GM12878 (cell line): Measurements from ENCODE around the gene CCDC150. TPM values are rescaled to one million over a fixed set of nuclear protein-coding genes. Genes with fewer than 3 reads are reported as not detected.

Experiments used
- ATAC-seq: fragments of 200-7000 bp; cut with Tn5 transposase; 3 replicates; pipeline ENCODE4 v1.9.1; 2020; ENCODE audit warnings: mild to moderate bottlenecking, moderate library complexity
- BruUV-seq: library from RNA; stranded (reverse); fragments of 400-500 nt; replicated peaks from 2 replicates; lab custom pipeline; 2021; lab: Mats Ljungman, UMichigan
- CTCF ChIA-PET: fragments of 300-600 bp; sonication (Branson Sonifier 250); formaldehyde crosslinking; extraction: SDS; loops from one replicate; lab custom pipeline; 2021; ENCODE audit warnings: inconsistent platforms; lab: Yijun Ruan, JAX
- POLR2A ChIA-PET: fragments of 350-600 bp; formaldehyde crosslinking; extraction: SDS; loops from one replicate; lab custom pipeline; 2021; ENCODE audit warnings: inconsistent platforms; lab: Charles Lee
- RAD21 ChIA-PET: fragments of 300-600 bp; sonication (Branson Sonifier 250); formaldehyde crosslinking; loops from one replicate; lab custom pipeline; 2023; ENCODE audit warnings: antibody characterized with exemption; ENCODE audit not compliant: unreplicated experiment; lab: Charles Lee
- SMC1A ChIA-PET: fragments of 300-600 bp; sonication (Branson Sonifier 250); formaldehyde crosslinking; loops from one replicate; lab custom pipeline; 2023; ENCODE audit not compliant: unreplicated experiment, uncharacterized antibody; lab: Charles Lee
- DNase-seq: peaks from one replicate; pipeline ENCODE4 v3.0.0-alpha.2; 2011; ENCODE audit warnings: low read depth, low spot score
- FAIRE-seq: peaks from 3 replicates; lab custom pipeline; 2011; peaks lifted over from hg19 to GRCh38; lab: Jason Lieb, UNC
- H2AFZ ChIP-seq: 2 replicates; pipeline ENCODE4 v1.6.0; 2011; ENCODE audit warnings: low read depth, low read length, control low read depth; ENCODE audit not compliant: control insufficient read depth
- H3K27ac ChIP-seq: 2 replicates; pipeline ENCODE4 v1.5.1; 2011; ENCODE audit warnings: control low read depth; ENCODE audit not compliant: control insufficient read depth, insufficient read depth
- H3K27me3 ChIP-seq, 2 experiments: replicated peaks in 1 of 2; 2 replicates each; pipeline versions ENCODE4 v1.6.0 to v1.6.1; 2011; ENCODE audit warnings: low read length in 1 of 2; ENCODE audit not compliant: control insufficient read depth in 2 of 2, insufficient read depth in 2 of 2
- H3K36me3 ChIP-seq, 2 experiments: 2 replicates each; pipeline ENCODE4 v1.5.1; 2011; ENCODE audit warnings: low read length in 1 of 2; ENCODE audit not compliant: control insufficient read depth in 2 of 2, insufficient read depth in 2 of 2
- H3K4me1 ChIP-seq: 2 replicates; pipeline ENCODE4 v1.6.1; 2011; ENCODE audit warnings: mild to moderate bottlenecking, low read length, moderate library complexity, mixed read lengths; ENCODE audit not compliant: control insufficient read depth, insufficient read depth
- H3K4me2 ChIP-seq: 2 replicates; pipeline ENCODE4 v1.6.0; 2011; ENCODE audit warnings: control low read depth; ENCODE audit not compliant: control insufficient read depth, insufficient read depth
- H3K4me3 ChIP-seq: fragments of 200-600 bp; sonication (generic); 2 replicates; pipeline ENCODE4 v1.5.1; 2016
- H3K79me2 ChIP-seq: 2 replicates; pipeline ENCODE4 v1.6.0; 2011; ENCODE audit warnings: low read length; ENCODE audit not compliant: control insufficient read depth, insufficient read depth
- H3K9ac ChIP-seq: 2 replicates; pipeline ENCODE4 v1.8.0; 2011; ENCODE audit warnings: low read length, control low read depth, mixed read lengths; ENCODE audit not compliant: control insufficient read depth, insufficient read depth
- H3K9me3 ChIP-seq: replicated peaks from 3 replicates; pipeline ENCODE4 v1.5.1; 2011; ENCODE audit warnings: mild to moderate bottlenecking, low read length; ENCODE audit not compliant: control insufficient read depth, insufficient read depth
- H4K20me1 ChIP-seq: 2 replicates; pipeline ENCODE4 v1.6.0; 2011; ENCODE audit not compliant: control insufficient read depth, insufficient read depth
- CREM ChIP-seq: IDR thresholded peaks from 2 replicates; pipeline ENCODE4 v1.6.1; 2014; ENCODE audit warnings: antibody characterized with exemption, low read depth
- EED ChIP-seq: sonication (generic); IDR thresholded peaks from 2 replicates; pipeline ENCODE4 v1.6.1; 2016; ENCODE audit warnings: antibody characterized with exemption, low read depth
- HDAC6 ChIP-seq: fragments of 200-600 bp; sonication (generic); IDR thresholded peaks from one replicate; pipeline ENCODE4 v1.8.0; 2017; ENCODE audit warnings: antibody characterized with exemption; ENCODE audit not compliant: unreplicated experiment
- KDM1A ChIP-seq: fragments of 200-600 bp; sonication (generic); IDR thresholded peaks from 2 replicates; pipeline ENCODE4 v1.6.1; 2016; ENCODE audit warnings: borderline replicate concordance
- MAX ChIP-seq: IDR thresholded peaks from 2 replicates; pipeline ENCODE4 v1.6.1; 2012; ENCODE audit warnings: low read depth, low read length, improper control_type of control experiment
- MYC ChIP-seq: IDR thresholded peaks from 2 replicates; pipeline ENCODE4 v1.6.1; 2011; ENCODE audit warnings: mild to moderate bottlenecking, low read length, moderate library complexity, inconsistent platforms; ENCODE audit not compliant: insufficient read depth, insufficient replicate concordance, insufficient read length, severe bottlenecking
- RBBP5 ChIP-seq: fragments of 200-600 bp; sonication (generic); conservative IDR thresholded peaks from 2 replicates; pipeline ENCODE4 v1.6.1; 2016
- SIN3A ChIP-seq: IDR thresholded peaks from 2 replicates; pipeline ENCODE4 v1.6.1; 2012; ENCODE audit warnings: low read depth, low read length, improper control_type of control experiment
- WGBS: methylation state at CpG from one replicate; pipeline ENCODE4 v1.1.6; 2016; ENCODE audit warnings: low lambda C conversion rate; ENCODE audit not compliant: insufficient replicate concordance, insufficient coverage; ENCODE audit errors: missing lambda C conversion rate; 5-methylcytosine and 5-hydroxymethylcytosine counted together
- in situ Hi-C: fragments of 300-500 bp; cut with MboI; formaldehyde crosslinking; loops from 9 replicates; pipeline ENCODE4 v1.14.3; 2018; ENCODE audit warnings: mixed read lengths
- intact Hi-C: fragments of 100-400 bp; cut with micrococcal nuclease; formaldehyde crosslinking; loops from one replicate; pipeline ENCODE4 v1.14.2; 2022; ENCODE audit not compliant: unreplicated experiment
- polyA plus RNA-seq, 11 experiments: library from polyadenylated mRNA; depleted of rRNA in 4 of 11; unstranded in 6 of 11; stranded (reverse) in 5 of 11; fragments of >200 nt; fragmentation: Nextera tagmentation in 4 of 11; fragmentation: Illumina TruSeq in 1 of 11; extraction: Ambion mirVana in 4 of 11; extraction: Trizol in 1 of 11; gene quantifications; 1 replicate in 1 of 11; 2 replicates in 10 of 11; pipeline versions ENCODE4 v1.2.1 to v1.2.3, GENCODE V29; 2011 to 2016; ENCODE audit warnings: inconsistent platforms in 2 of 11, missing spikeins in 2 of 11, low read depth in 1 of 11
- total RNA-seq, 4 experiments: library from RNA; depleted of rRNA in 3 of 4; stranded (reverse); fragments of >200 nt in 3 of 4; fragmentation: Illumina TruSeq in 1 of 4; extraction: Trizol in 1 of 4; gene quantifications; 2 replicates each; pipeline versions ENCODE4 v1.2.1 to v1.2.3, GENCODE V29; 2013 to 2021
- TF ChIP-seq, protein P1 (sequence below): fragments of 450-650 bp; IDR thresholded peaks from 2 replicates; pipeline ENCODE4 v1.6.1; 2017; ENCODE audit warnings: mild to moderate bottlenecking, moderate library complexity
- TF ChIP-seq, protein P2 (sequence below): IDR thresholded peaks from 2 replicates; pipeline ENCODE4 v1.6.1; 2012; ENCODE audit warnings: improper control_type of control experiment, low read depth, low read length; ENCODE audit not compliant: insufficient replicate concordance

Gene CCDC150
- total and polyA plus RNA-seq, 10 of the 15 experiments (the other 5 are each of a cell fraction or from before 2014, with no cell fraction given): 11.6 to 27.7 (median 19.6) TPM

GRCh38 chr2:196591621-196592022 lies 47.9 kb upstream of the CCDC150 start:
- H3K27ac ChIP-seq: no peak overlapping the region
- SMC1A ChIA-PET: interaction anchor here (1.1 to 1.4 kb wide), 2 partner anchors 16 to 138 kb away, joined by 4 to 5 read pairs; no protein-coding TSS in a partner anchor
- peaks cover 4% of the 10 kb centered on the region for H3K4me1 ChIP-seq
- H3K9ac ChIP-seq: no peak overlapping the region
- no peak for DNase-seq
- TF ChIP-seq SIN3A (no peak), HDAC6 (no peak), RBBP5 (no peak), MAX (no peak), KDM1A (no peak), EED (no peak), MYC (no peak), CREM (no peak)
- TF ChIP-seq, protein P1, sequence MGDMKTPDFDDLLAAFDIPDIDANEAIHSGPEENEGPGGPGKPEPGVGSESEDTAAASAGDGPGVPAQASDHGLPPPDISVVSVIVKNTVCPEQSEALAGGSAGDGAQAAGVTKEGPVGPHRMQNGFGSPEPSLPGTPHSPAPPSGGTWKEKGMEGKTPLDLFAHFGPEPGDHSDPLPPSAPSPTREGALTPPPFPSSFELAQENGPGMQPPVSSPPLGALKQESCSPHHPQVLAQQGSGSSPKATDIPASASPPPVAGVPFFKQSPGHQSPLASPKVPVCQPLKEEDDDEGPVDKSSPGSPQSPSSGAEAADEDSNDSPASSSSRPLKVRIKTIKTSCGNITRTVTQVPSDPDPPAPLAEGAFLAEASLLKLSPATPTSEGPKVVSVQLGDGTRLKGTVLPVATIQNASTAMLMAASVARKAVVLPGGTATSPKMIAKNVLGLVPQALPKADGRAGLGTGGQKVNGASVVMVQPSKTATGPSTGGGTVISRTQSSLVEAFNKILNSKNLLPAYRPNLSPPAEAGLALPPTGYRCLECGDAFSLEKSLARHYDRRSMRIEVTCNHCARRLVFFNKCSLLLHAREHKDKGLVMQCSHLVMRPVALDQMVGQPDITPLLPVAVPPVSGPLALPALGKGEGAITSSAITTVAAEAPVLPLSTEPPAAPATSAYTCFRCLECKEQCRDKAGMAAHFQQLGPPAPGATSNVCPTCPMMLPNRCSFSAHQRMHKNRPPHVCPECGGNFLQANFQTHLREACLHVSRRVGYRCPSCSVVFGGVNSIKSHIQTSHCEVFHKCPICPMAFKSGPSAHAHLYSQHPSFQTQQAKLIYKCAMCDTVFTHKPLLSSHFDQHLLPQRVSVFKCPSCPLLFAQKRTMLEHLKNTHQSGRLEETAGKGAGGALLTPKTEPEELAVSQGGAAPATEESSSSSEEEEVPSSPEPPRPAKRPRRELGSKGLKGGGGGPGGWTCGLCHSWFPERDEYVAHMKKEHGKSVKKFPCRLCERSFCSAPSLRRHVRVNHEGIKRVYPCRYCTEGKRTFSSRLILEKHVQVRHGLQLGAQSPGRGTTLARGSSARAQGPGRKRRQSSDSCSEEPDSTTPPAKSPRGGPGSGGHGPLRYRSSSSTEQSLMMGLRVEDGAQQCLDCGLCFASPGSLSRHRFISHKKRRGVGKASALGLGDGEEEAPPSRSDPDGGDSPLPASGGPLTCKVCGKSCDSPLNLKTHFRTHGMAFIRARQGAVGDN: no peak
- TF ChIP-seq, protein P2, sequence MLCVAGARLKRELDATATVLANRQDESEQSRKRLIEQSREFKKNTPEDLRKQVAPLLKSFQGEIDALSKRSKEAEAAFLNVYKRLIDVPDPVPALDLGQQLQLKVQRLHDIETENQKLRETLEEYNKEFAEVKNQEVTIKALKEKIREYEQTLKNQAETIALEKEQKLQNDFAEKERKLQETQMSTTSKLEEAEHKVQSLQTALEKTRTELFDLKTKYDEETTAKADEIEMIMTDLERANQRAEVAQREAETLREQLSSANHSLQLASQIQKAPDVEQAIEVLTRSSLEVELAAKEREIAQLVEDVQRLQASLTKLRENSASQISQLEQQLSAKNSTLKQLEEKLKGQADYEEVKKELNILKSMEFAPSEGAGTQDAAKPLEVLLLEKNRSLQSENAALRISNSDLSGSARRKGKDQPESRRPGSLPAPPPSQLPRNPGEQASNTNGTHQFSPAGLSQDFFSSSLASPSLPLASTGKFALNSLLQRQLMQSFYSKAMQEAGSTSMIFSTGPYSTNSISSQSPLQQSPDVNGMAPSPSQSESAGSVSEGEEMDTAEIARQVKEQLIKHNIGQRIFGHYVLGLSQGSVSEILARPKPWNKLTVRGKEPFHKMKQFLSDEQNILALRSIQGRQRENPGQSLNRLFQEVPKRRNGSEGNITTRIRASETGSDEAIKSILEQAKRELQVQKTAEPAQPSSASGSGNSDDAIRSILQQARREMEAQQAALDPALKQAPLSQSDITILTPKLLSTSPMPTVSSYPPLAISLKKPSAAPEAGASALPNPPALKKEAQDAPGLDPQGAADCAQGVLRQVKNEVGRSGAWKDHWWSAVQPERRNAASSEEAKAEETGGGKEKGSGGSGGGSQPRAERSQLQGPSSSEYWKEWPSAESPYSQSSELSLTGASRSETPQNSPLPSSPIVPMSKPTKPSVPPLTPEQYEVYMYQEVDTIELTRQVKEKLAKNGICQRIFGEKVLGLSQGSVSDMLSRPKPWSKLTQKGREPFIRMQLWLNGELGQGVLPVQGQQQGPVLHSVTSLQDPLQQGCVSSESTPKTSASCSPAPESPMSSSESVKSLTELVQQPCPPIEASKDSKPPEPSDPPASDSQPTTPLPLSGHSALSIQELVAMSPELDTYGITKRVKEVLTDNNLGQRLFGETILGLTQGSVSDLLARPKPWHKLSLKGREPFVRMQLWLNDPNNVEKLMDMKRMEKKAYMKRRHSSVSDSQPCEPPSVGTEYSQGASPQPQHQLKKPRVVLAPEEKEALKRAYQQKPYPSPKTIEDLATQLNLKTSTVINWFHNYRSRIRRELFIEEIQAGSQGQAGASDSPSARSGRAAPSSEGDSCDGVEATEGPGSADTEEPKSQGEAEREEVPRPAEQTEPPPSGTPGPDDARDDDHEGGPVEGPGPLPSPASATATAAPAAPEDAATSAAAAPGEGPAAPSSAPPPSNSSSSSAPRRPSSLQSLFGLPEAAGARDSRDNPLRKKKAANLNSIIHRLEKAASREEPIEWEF: no peak
- H2AFZ ChIP-seq: no peak overlapping the region
- BruUV-seq: no TSS peak
- FAIRE-seq: no peak
- CTCF ChIA-PET: interaction anchor here (0.9 to 1.8 kb wide), 3 partner anchors 110 to 294 kb away, joined by 3 to 4 read pairs (median 4); no protein-coding TSS in a partner anchor
- intact Hi-C loops: no loop called here
- peaks cover 4 to 14% of the 10 kb centered on the region in 2 experiments for H3K27me3 ChIP-seq
- no peaks in the 10 kb centered on the region for H3K79me2 ChIP-seq
- POLR2A ChIA-PET: no interaction called here
- ATAC-seq: no peak
- WGBS: 62% methylated on average over 4 of the region's 4 CpGs
- RAD21 ChIA-PET: no interaction called here
- H3K36me3 ChIP-seq: no peaks in the 10 kb centered on the region
- H3K4me2 ChIP-seq: no peak overlapping the region
- H3K4me3 ChIP-seq: no peak overlapping the region
- H3K9me3 ChIP-seq: no peaks in the 10 kb centered on the region
- H4K20me1 ChIP-seq: no peaks in the 10 kb centered on the region
- in situ Hi-C loops: no loop called here
